ENCODE results near the gene RASGRF1.
"Not testable (repeated sequence)": the region's sequence is repeated elsewhere in the genome, so short reads cannot be mapped to it uniquely, and the experiment has no call there.

Gene RASGRF1

GRCh38 chr15:79090487-79091203 lies at the start of gene RASGRF1:
Gene RASGRF1, minus strand, starts transcription at chr15:79090780. Its CDS starts 282 bp downstream, at chr15:79090498.
- no peak for DNase-seq (ENCODE audit: low spot score)

- DNase-seq (ENCODE audit: low spot score): no peak
Measured at GRCh38 chr15:79136434-79137046, 46.0 kb upstream of the RASGRF1 start.

GRCh38 chr15:79133309-79133708 lies 42.7 kb upstream of the RASGRF1 start:
- no peak for DNase-seq (ENCODE audit: low spot score)

GRCh38 chr15:79132770-79133169 lies 42.2 kb upstream of the RASGRF1 start:
- no peak for DNase-seq (ENCODE audit: low spot score)

GRCh38 chr15:79132361-79132760 lies 41.8 kb upstream of the RASGRF1 start:
- no peak for DNase-seq (ENCODE audit: low spot score)

GRCh38 chr15:79130535-79131130 lies 40.1 kb upstream of the RASGRF1 start:
- DNase-seq (ENCODE audit: low spot score): no peak

GRCh38 chr15:79129235-79129634 lies 38.7 kb upstream of the RASGRF1 start:
- no peak for DNase-seq (ENCODE audit: low spot score)

GRCh38 chr15:79128556-79128955 lies 38.0 kb upstream of the RASGRF1 start:
- no peak for DNase-seq (ENCODE audit: low spot score)

GRCh38 chr15:79124388-79124787 lies 33.8 kb upstream of the RASGRF1 start:
- DNase-seq (ENCODE audit: low spot score): no peak

- DNase-seq (ENCODE audit: low spot score): no peak
Measured at GRCh38 chr15:79122991-79123390, 32.4 kb upstream of the RASGRF1 start.

- no peak for DNase-seq (ENCODE audit: low spot score)
Measured at GRCh38 chr15:79122391-79122790, 31.8 kb upstream of the RASGRF1 start.

GRCh38 chr15:79121571-79121970 lies 31.0 kb upstream of the RASGRF1 start:
- no peak for DNase-seq (ENCODE audit: low spot score)

- DNase-seq (ENCODE audit: low spot score): no peak
Measured at GRCh38 chr15:79117442-79118204, 27.0 kb upstream of the RASGRF1 start.

- DNase-seq (ENCODE audit: low spot score): no peak
Measured at GRCh38 chr15:79116771-79117170, 26.2 kb upstream of the RASGRF1 start.

GRCh38 chr15:79115986-79116665 lies 25.5 kb upstream of the RASGRF1 start:
- DNase-seq (ENCODE audit: low spot score): no peak

- DNase-seq (ENCODE audit: low spot score): no peak
Measured at GRCh38 chr15:79113831-79114230, 23.3 kb upstream of the RASGRF1 start.

GRCh38 chr15:79111404-79111803 lies 20.8 kb upstream of the RASGRF1 start:
- not testable (repeated sequence) for DNase-seq (ENCODE audit: low spot score)

- DNase-seq (ENCODE audit: low spot score): no peak
Measured at GRCh38 chr15:79105141-79105540, 14.6 kb upstream of the RASGRF1 start.

- DNase-seq (ENCODE audit: low spot score): no peak
Measured at GRCh38 chr15:79102595-79102994, 12.0 kb upstream of the RASGRF1 start.

- no peak for DNase-seq (ENCODE audit: low spot score)
Measured at GRCh38 chr15:79101866-79102581, 11.4 kb upstream of the RASGRF1 start.

GRCh38 chr15:79099692-79100091 lies 9.1 kb upstream of the RASGRF1 start:
- no peak for DNase-seq (ENCODE audit: low spot score)

Data from AG20443 (cell line).